HT1080 (cell line): ENCODE measurements around the gene EPHB1. TPM values are rescaled to one million over a fixed set of nuclear protein-coding genes. Genes with fewer than 3 reads are reported as not detected.
A peak's percentile ranks its signal among the peaks of the same experiment; 100 is the strongest.

Experiments used
- DNase-seq: peaks from one replicate; pipeline ENCODE4 v3.0.0-alpha.2; 2015; ENCODE audit warnings: low read depth
- total RNA-seq: library from RNA; depleted of rRNA; stranded (reverse); fragments of >200 nt; shearing (Covaris generic); gene quantifications from 2 replicates; pipeline ENCODE4 v1.2.3, GENCODE V29; 2014

Gene EPHB1
- total RNA-seq, 1 experiment from 2014 or later: 4.4 TPM

GRCh38 chr3:134904776-134905646, 110.0 kb downstream of the EPHB1 start:
- DNase-seq: peak; percentile 36

GRCh38 chr3:134905647-134905935, 110.5 kb downstream of the EPHB1 start:
- DNase-seq: no peak

- no peak for DNase-seq
Measured at GRCh38 chr3:134908271-134908670, 113.2 kb downstream of the EPHB1 start.

- DNase-seq: no peak
Measured at GRCh38 chr3:134910026-134910425, 115.0 kb downstream of the EPHB1 start.

- DNase-seq: no peak
Measured at GRCh38 chr3:134911586-134912548, 116.8 kb downstream of the EPHB1 start.

GRCh38 chr3:134916276-134916961, 121.4 kb downstream of the EPHB1 start:
- DNase-seq: no peak

- peak; percentile 77 for DNase-seq
Measured at GRCh38 chr3:134917631-134918030, 122.6 kb downstream of the EPHB1 start.

GRCh38 chr3:134918441-134918840, 123.4 kb downstream of the EPHB1 start:
- peak; percentile 15 for DNase-seq

- no peak for DNase-seq
Measured at GRCh38 chr3:134922101-134922500, 127.0 kb downstream of the EPHB1 start.

- no peak for DNase-seq
Measured at GRCh38 chr3:134922866-134923265, 127.8 kb downstream of the EPHB1 start.

GRCh38 chr3:134923286-134923685, 128.2 kb downstream of the EPHB1 start:
- DNase-seq: no peak

GRCh38 chr3:134927599-134927998, 132.5 kb downstream of the EPHB1 start:
- no peak for DNase-seq

GRCh38 chr3:134928392-134928791, 133.3 kb downstream of the EPHB1 start:
- DNase-seq: no peak

GRCh38 chr3:134928819-134929218, 133.8 kb downstream of the EPHB1 start:
- DNase-seq: no peak

- DNase-seq: no peak
Measured at GRCh38 chr3:134929976-134930375, 134.9 kb downstream of the EPHB1 start.

GRCh38 chr3:134931045-134931785, 136.2 kb downstream of the EPHB1 start:
- DNase-seq: no peak

GRCh38 chr3:134932035-134932434, 137.0 kb downstream of the EPHB1 start:
- DNase-seq: no peak

GRCh38 chr3:134933997-134934396, 138.9 kb downstream of the EPHB1 start:
- DNase-seq: no peak

GRCh38 chr3:134934933-134935332, 139.9 kb downstream of the EPHB1 start:
- no peak for DNase-seq

GRCh38 chr3:134937256-134938028, 142.4 kb downstream of the EPHB1 start:
- peak; percentile 21 for DNase-seq
